Osteoblast (primary cell): ENCODE data around the gene HAS3. TPM values are rescaled to one million over a fixed set of nuclear protein-coding genes. Genes with fewer than 3 reads are reported as not detected.
A peak's percentile ranks its signal among the peaks of the same experiment; 100 is the strongest.

Source experiments
- DNase-seq: peaks from one replicate; pipeline ENCODE4 v3.0.0; 2011; ENCODE audit warnings: low spot score, mixed read lengths; ENCODE audit not compliant: insufficient read length; ENCODE audit errors: missing footprints
- H2AFZ ChIP-seq: 2 replicates; pipeline ENCODE4 v1.6.0; 2011; ENCODE audit warnings: mild to moderate bottlenecking, low read length
- H3K27ac ChIP-seq: 2 replicates; pipeline ENCODE4 v1.5.1; 2011; ENCODE audit warnings: mild to moderate bottlenecking, low read depth, low read length, moderate library complexity
- H3K27me3 ChIP-seq: 2 replicates; pipeline ENCODE4 v1.6.0; 2012; ENCODE audit warnings: mild to moderate bottlenecking, control low read depth, inconsistent platforms, low read length, moderate library complexity; ENCODE audit not compliant: insufficient read depth
- H3K36me3 ChIP-seq: 2 replicates; pipeline ENCODE4 v1.5.1; 2011; ENCODE audit warnings: mild to moderate bottlenecking, low read length, control low read depth, moderate library complexity; ENCODE audit not compliant: insufficient read depth
- H3K4me1 ChIP-seq: 2 replicates; pipeline ENCODE4 v1.5.1; 2011; ENCODE audit warnings: mild to moderate bottlenecking, low read length, control low read depth, moderate library complexity; ENCODE audit not compliant: insufficient read depth
- H3K4me2 ChIP-seq: 2 replicates; pipeline ENCODE4 v1.6.0; 2011; ENCODE audit warnings: mild to moderate bottlenecking, low read length; ENCODE audit not compliant: insufficient read depth
- H3K4me3 ChIP-seq: fragments of 200-600 bp; sonication (generic); 3 replicates; pipeline ENCODE4 v1.5.1; 2012; ENCODE audit warnings: mild to moderate bottlenecking, low read length, inconsistent platforms; ENCODE audit not compliant: insufficient read depth
- H3K79me2 ChIP-seq: 2 replicates; pipeline ENCODE4 v1.6.0; 2012; ENCODE audit warnings: mild to moderate bottlenecking, low read length, control low read depth, inconsistent platforms; ENCODE audit not compliant: insufficient read depth
- H3K9me3 ChIP-seq: 2 replicates; pipeline ENCODE4 v1.5.1; 2011; ENCODE audit warnings: low read depth, low read length, control low read depth
- H4K20me1 ChIP-seq: 2 replicates; pipeline ENCODE4 v1.6.0; 2012; ENCODE audit warnings: mild to moderate bottlenecking, low read length, control low read depth; ENCODE audit not compliant: insufficient read depth
- total RNA-seq: library from RNA; depleted of rRNA; stranded (reverse); fragments of >200 nt; gene quantifications from 2 replicates; pipeline ENCODE4 v1.2.3, GENCODE V29; 2012
- TF ChIP-seq, protein P1 (sequence below): IDR thresholded peaks from 2 replicates; pipeline ENCODE4 v1.5.1; 2011; ENCODE audit warnings: mild to moderate bottlenecking, low read depth, low read length, moderate library complexity; ENCODE audit errors: extremely low read depth

Gene HAS3
- total RNA-seq, 1 donor, result 1.4 TPM

DNA sequence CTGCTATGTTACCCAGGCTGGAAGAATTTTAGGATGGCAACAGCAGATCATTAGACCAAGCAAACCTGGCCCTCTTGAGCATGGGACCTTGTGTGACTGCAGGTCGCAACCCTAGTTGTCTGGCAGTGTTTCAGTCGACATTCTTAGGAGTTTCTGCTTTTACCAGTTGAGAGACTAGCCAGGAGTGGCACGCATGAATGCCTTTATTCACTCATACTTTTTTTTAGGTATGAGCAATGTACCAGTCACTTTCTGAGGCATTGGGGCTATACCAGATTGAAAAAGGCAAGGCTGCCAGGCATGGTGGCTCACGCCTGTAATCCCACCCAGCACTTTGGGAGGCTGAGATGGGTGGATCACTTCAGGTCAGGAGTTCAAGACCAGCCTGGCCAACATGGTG, 28.2 kb upstream of the HAS3 start:
- H3K79me2 ChIP-seq, result no peaks in the 10 kb centered on the region
- H2AFZ ChIP-seq, result no peak overlapping the region
- no peaks in the 10 kb centered on the region for H3K9me3 ChIP-seq
- H3K4me1 ChIP-seq, result peaks cover 25% of the 10 kb centered on the region
- H3K27me3 ChIP-seq, result no peaks in the 10 kb centered on the region
- H3K4me2 ChIP-seq, result no peak overlapping the region
- peak overlapping the region; percentile 69 for H3K27ac ChIP-seq
- H4K20me1 ChIP-seq, result no peaks in the 10 kb centered on the region
- DNase-seq, result peak; percentile 79
- no peak overlapping the region for H3K4me3 ChIP-seq
- TF ChIP-seq, protein P1, sequence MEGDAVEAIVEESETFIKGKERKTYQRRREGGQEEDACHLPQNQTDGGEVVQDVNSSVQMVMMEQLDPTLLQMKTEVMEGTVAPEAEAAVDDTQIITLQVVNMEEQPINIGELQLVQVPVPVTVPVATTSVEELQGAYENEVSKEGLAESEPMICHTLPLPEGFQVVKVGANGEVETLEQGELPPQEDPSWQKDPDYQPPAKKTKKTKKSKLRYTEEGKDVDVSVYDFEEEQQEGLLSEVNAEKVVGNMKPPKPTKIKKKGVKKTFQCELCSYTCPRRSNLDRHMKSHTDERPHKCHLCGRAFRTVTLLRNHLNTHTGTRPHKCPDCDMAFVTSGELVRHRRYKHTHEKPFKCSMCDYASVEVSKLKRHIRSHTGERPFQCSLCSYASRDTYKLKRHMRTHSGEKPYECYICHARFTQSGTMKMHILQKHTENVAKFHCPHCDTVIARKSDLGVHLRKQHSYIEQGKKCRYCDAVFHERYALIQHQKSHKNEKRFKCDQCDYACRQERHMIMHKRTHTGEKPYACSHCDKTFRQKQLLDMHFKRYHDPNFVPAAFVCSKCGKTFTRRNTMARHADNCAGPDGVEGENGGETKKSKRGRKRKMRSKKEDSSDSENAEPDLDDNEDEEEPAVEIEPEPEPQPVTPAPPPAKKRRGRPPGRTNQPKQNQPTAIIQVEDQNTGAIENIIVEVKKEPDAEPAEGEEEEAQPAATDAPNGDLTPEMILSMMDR, result no peak
- no peaks in the 10 kb centered on the region for H3K36me3 ChIP-seq

DNA sequence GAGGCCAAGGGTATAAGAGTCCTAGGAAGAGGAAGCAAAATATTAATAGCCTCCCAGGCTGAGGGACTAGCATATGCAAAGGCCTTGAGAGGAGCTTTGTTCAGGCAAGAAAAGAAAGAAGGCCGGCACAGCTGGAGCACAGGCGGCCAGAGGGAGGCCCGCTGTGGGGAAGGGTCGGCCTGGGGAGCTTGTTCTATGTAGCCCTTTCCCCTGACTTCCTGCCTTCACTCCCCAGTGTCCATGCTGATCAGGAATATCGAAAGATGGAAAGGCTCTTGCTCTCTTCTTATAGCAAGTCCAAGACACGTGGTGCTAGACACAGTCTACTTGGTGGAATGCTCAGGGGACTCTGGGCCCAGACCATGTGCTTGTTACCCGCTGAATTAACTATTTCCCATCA, 27.4 kb upstream of the HAS3 start:
- no peak overlapping the region for H2AFZ ChIP-seq
- TF ChIP-seq, protein P1, result no peak

DNA sequence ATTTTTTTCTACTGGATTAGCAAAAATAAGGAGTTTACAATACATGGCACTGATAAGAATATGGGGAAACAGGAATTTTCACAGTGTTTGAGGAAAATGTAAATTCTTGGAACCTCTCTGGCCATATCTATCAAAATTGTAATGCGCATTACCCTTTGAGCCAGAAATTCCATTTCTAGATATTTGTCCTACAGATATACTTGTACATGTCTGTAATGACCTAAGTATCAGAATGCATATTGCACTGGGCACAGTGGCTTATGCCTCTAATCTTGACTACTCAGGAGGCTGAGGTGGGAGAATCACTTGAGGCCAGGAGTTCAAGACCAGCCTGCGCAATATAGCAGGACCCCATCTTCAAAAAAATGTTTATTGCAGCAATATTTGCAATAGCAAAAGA, 25.8 kb upstream of the HAS3 start:
- Histone ChIP-seq H4K20me1 (no peaks in the 10 kb centered on the region), H3K79me2 (no peaks in the 10 kb centered on the region), H3K27me3 (no peaks in the 10 kb centered on the region), H3K4me1 (peaks cover 18% of the 10 kb centered on the region), H3K27ac (no peak overlapping the region), H3K4me2 (no peak overlapping the region), H3K36me3 (peaks cover 2% of the 10 kb centered on the region), H2AFZ (no peak overlapping the region), H3K4me3 (no peak overlapping the region), H3K9me3 (no peaks in the 10 kb centered on the region)
- TF ChIP-seq, protein P1, result no peak
- no peak for DNase-seq

More for the DNA sequence above, 27.4 kb upstream of the HAS3 start:
- no peak overlapping the region for H3K4me2 ChIP-seq
- no peak for DNase-seq
- H3K4me3 ChIP-seq, result no peak overlapping the region
- H4K20me1 ChIP-seq, result no peaks in the 10 kb centered on the region
- no peaks in the 10 kb centered on the region for H3K36me3 ChIP-seq
- H3K9me3 ChIP-seq, result no peaks in the 10 kb centered on the region
- peaks cover 17% of the 10 kb centered on the region for H3K4me1 ChIP-seq
- peak overlapping the region; percentile 69 for H3K27ac ChIP-seq
- no peaks in the 10 kb centered on the region for H3K27me3 ChIP-seq
- no peaks in the 10 kb centered on the region for H3K79me2 ChIP-seq

DNA sequence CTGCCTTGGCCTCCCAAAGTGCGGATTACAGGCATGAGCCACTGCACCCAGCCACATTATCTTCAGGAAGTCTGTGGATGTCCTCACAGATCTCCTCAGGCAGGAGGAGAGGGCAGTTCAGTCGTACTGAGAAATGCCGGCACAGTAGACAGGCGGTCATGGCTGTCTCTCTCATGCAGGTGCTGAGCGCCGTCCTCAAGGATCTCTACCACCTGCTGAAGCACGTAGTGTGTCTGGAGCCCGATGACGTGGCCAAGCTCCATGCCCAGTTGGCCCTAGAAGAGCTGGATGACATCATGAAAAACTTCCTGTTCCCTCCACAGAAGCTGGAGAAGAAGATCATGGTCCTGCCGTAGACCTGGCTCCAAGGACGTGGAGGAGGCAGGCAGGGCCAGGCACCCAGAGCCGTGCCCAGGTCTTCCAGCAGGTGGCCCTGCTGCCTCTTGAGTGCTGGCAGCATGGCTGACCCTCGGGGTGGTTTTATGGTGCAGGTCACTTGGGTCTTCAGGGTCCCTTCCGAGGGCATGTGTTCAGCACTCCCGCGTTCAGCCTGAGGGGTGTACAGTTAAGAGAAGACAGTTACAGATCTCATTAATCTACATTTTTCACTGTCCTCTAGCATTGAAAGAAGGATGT, 22.0 kb upstream of the HAS3 start:
- H3K4me2 ChIP-seq, result no peak overlapping the region
- no peak overlapping the region for H2AFZ ChIP-seq
- peaks cover 12% of the 10 kb centered on the region for H3K4me1 ChIP-seq
- no peaks in the 10 kb centered on the region for H4K20me1 ChIP-seq
- no peak overlapping the region for H3K27ac ChIP-seq
- H3K4me3 ChIP-seq, result no peak overlapping the region
- peaks cover 6% of the 10 kb centered on the region for H3K36me3 ChIP-seq
- no peaks in the 10 kb centered on the region for H3K27me3 ChIP-seq
- no peaks in the 10 kb centered on the region for H3K9me3 ChIP-seq
- DNase-seq, result no peak
- no peaks in the 10 kb centered on the region for H3K79me2 ChIP-seq
- TF ChIP-seq, protein P1, result no peak
